NCI-H226 (cell line): Measurements from ENCODE around the gene CFAP92.

Experiments
- DNase-seq: peaks from one replicate; pipeline ENCODE4 v3.0.0-alpha.2; 2015

CFAP92 gene

GRCh38 chr3:128861491-128861890 lies 132.4 kb downstream of the CFAP92 start:
- DNase-seq, result no peak
